AG08396 (cell line): ENCODE data around the gene ZMYND19.
"Not testable (repeated sequence)": the region's sequence is repeated elsewhere in the genome, so short reads cannot be mapped to it uniquely, and the experiment has no call there.

Source experiments
- DNase-seq: peaks from one replicate; pipeline ENCODE4 v3.0.0; 2012; ENCODE audit warnings: low spot score, mixed read lengths

ZMYND19 gene

DNA sequence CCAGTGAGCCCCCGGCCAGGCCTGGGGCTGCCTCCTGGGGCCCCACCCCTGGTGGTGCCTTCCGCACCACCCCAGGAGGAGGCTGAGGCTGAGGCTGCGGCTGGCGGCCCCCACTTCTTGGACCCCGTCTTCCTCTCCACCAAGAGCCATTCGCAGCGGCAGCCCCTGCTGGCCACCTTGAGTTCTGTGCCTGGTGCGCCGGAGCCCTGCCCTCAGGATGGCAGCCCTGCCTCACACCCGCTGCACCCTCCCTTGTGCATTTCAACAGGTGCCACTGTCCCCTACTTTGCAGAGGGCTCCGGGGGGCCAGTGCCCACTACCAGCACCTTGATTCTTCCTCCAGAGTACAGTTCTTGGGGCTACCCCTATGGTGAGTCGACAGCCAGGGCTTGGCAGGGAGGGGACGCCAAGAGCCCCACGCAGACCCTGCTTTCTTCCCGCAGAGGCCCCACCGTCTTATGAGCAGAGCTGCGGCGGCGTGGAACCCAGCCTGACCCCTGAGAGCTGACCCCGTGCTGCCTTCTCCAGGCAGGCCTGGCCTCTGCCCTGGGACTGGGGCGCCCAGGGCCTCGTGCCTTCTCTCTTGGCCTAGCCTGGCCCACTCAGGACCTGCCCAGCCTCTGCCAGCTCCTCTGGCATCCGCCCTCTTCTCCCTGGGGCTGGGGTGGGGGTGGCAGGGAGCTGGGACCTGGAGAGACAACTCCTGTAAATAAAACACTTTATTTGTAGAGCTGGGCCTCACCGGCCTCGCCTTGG, 24.5 kb upstream of the ZMYND19 start:
- no peak for DNase-seq

DNA sequence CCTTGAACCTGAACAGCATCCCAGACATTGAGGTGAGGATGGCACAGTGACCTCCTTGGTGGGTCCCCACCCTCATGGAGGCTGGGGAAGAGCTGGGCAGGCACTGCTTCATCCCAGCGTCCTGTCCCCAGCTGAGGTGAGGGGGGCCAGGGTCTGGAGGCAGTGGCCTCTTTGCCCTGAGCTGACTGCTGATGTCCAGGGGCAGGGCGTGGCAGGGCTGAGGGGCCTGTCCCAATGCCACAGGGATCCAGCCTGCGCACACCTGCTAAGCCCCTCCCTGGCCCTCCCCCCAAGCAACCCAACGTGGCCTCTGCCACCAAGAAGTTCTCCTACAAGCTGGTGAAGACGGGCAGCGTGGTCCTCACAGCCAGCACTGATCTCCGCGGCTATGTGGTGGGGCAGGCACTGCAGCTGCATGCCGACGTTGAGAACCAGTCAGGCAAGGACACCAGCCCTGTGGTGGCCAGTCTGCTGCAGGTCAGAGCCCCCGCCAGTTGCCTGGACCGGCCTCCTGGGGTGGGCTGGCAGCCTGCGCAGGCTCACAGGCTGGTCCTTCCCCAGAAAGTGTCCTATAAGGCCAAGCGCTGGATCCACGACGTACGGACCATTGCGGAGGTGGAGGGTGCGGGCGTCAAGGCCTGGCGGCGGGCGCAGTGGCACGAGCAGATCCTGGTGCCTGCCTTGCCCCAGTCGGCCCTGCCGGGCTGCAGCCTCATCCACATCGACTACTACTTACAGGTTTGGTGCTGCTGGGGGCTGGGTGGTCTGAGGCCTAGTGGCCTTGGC, 23.6 kb upstream of the ZMYND19 start:
- no peak for DNase-seq

- DNase-seq = no peak
Observed at GRCh38 chr9:137613259-137613658, 22.9 kb upstream of the ZMYND19 start.

DNA sequence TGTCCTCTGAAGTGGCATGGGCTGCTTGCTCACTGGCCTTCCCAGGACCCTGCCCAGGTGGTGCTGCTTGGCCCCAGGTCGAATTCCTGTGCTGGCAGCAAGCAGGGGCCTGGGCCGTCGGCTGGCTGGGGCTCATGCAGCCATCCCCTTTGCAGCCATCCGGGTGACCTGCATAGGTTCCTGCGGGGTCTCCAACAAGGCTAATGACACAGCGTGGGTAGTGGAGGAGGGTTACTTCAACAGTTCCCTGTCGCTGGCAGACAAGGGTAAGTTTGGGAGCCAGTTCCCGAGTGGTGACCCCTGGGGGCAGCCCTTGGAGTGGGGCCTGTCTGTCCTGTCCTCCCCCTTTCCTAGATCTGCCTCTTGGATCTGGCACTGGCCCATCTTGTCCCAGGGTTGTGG, 22.4 kb upstream of the ZMYND19 start:
- DNase-seq = no peak

DNA sequence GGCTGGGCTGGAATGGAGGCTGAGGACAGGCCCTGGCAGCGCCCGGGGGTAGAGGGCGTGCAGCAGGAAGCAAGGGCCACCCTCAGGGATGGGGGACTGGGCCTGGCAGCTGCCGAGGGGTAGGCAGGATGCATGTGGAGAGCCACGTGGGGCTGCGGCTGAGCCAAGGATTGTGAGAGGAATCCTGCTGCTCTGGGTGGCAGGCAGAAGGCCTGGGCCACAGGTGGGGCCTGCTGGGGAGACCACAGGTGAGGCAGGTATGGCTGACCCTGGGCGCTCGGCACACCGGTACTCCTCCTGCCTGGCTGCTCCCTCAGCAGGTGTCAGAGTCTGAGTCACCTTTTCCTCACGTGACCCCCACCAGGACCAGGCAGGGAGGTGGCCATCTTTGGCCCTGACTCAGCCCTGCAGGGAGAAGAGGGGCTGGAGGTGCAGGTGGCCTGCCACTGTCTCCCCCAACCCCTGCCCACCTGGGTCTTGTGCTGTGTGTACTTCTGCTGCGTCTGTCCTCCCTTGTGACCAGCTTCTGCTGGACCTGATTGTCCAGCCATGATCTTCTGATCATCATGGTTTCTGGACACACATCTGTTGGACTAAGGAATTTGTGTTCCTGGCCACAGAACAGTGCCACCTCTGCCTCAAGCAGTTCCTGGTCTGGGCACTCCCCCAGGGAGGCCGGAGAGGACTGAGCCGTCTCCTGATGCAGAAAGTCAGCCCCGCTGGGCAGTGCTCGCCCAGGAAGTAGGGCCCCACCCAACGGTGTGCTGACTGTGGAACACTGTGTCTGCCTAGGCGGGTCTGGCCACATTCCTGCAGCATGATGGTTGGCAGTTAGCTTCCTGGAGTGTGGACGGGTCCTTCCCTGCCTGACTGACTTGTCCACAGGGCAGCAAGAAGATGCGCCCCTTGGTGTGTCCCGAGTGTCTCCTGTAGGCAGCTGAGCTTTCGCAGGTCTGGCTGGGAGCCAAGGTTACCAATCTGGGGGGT, 21.6 kb upstream of the ZMYND19 start:
- peak; percentile 91 for DNase-seq

GRCh38 chr9:137610944-137611343, 20.6 kb upstream of the ZMYND19 start:
- no peak for DNase-seq

DNA sequence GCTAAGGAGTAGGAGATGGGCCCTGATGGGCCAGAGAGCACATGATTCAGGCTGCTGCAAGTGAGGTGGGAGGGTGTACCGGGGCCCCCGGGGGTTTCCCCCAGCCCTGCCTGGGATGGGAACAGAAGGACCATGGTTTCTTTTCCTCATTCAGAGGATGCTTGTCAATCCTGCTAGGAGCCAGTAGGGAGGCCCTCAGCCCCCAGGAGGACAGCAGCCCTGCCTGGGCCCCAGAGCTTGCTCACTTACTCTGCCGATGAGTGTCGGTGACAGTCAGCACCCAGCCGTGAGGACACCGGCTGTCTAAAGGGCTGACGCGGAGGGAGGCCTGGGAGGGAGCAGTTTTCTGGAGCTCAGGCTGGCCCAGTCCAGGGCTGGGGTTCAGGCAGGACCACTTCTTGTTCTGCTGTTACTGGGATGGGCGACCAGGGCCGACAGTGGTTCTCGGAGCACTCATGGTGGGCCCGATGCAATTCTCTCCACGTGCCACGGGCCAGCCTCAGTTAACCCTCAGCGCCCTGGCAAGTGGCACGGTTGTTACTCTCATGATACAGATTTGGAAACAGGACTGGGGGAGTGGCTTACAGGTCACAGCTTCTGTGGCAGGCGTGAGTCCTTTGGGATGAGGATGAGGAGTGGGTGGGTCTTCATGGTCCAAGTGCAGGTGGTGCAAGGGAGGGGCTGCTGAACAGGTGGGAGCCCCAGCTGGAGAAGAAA, 17.0 kb upstream of the ZMYND19 start:
- no peak for DNase-seq

DNA sequence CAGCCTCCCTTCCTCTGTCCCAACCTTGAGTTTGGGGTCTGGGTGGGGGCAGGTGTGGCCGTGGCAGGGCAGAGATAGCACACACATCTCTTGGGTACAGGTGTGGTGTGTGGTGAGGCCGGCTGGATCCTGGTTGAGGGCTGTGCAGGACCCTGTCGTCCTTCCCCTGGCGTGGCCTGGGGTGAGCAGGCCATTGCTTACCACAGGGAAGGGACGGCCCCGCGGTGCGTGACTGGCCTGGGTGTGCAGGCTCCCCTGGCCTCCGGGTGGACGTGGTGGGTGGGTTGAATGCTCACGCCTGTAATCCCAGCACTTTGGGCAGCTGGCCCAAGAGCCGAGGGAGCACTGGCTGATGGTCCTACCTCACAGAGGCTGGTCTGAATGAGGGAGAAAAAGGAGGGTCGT, 16.4 kb upstream of the ZMYND19 start:
- DNase-seq = no peak

DNA sequence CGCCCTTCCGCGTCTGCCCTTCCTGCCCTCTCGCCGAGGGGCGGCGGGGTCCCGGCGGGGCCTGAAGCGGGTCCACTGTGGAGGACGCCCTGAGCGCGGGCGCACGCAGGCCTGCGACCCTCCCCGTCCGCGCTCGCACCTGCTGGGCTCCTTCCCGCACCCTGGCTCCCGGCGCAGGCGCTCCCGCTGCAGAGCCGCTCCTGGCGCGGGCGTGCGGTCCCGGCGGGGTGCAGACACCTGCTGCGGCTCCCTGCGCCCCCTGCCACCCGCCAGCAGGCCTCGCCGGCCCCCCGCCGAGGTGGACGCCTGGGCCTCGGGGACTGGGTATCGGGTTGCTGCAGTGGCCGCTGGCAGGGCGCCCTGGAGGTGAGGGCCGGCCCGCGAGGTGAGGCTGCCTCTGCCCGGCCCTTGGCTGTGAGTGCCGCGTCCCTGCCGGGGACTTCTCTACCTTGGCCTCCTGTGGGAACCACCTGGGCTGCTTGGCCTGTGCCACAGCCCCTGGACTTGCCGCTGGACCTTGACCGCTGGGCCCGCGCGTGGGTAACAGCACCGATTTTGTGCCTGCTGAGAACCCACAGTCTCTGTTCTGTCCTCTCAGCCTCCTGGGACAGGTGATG, 15.8 kb upstream of the ZMYND19 start:
- DNase-seq = no peak

DNA sequence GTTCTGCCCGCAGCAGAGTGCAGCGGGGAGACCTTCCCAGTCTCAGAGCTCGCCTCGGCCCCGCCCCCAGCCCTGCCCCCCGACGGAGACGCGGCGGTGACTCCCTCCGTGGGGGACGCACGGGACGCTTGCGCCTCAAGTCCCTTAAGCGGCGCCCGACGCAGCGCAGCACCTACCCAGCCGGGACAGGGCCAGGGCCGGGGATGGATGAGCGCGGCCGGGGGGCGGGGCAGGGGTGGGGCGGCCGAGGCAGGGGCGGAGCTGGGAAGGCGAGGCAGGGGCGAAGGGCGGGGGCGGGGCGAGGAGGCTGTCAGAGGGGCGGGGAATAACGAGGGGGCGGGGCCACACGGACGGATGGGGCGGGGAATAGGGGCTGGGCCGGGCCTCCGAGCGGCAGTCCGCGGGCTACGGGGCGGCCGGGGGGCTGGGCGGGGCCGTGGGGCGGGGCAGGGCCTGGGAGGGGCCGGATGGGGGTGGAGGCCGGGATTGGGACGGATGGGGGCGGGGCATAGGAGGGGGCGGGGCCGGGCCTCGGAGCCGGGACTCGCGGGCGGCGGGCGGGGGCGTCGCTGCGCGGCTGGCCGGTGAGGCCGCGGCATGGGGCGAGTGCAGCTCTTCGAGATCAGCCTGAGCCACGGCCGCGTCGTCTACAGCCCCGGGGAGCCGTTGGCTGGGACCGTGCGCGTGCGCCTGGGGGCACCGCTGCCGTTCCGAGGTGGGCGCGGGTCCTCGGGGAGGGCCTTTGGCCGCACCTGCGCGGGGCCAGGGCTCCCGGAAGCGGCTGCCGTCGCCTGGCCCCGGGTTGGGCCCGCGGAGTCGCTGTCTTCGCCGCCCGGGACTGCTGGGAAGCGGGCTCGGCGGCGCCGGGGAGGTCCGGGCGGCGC, 15.1 kb upstream of the ZMYND19 start, which contains the start of gene ARRDC1:
Gene ARRDC1 (plus strand): TSS at position 566 of the 884 bp plus-strand sequence. CDS start 32 bp downstream, at position 598.
- DNase-seq = peak; percentile 99

GRCh38 chr9:137604345-137605086, 14.2 kb upstream of the ZMYND19 start:
- no peak for DNase-seq

DNA sequence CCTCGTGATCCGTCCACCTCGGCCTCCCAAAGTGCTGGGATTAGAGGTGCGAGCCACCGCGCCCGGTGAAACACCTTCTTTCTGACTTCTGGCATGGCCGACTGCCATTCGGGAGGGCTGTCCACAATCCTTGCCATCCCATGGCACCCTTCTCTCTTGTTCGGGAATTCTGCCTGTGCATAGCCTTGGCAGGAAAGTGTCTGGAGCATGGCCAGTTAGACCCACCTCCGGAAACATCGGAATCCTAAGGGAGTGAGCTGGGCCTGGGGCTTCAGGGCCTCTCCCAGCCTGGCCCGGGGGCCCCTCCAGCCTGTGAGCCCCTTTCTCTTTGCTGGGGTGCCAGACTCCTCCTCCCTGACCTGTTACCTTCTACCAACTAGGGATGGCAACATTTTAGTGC, 13.6 kb upstream of the ZMYND19 start:
- no peak for DNase-seq

DNA sequence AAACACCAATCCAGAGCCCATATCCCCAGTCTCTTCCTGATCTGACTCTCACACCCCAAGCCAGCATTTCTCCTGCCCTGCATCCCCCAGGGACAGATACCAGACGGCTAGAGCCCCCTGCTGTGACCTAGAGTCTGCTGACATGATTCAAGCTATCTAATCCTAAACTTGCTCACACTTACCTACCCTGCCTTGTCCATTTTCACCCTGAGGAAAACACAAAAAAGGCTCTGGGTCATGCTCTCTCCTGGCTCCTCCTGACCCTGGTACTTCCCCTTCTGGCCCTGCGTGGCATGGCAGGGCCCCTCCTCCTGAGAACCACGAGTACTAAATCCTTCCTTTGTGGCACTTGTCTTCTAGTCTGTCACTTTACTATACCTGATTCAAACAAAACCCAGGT, 12.3 kb upstream of the ZMYND19 start:
- no peak for DNase-seq

- DNase-seq = no peak
Observed at GRCh38 chr9:137598943-137599342, 8.6 kb upstream of the ZMYND19 start.

GRCh38 chr9:137596577-137596976, 6.3 kb upstream of the ZMYND19 start:
- DNase-seq = not testable (repeated sequence)

GRCh38 chr9:137593176-137593575, 2.9 kb upstream of the ZMYND19 start:
- no peak for DNase-seq

- DNase-seq = no peak
Observed at GRCh38 chr9:137592767-137593166, 2.5 kb upstream of the ZMYND19 start.

- no peak for DNase-seq
Observed at GRCh38 chr9:137590123-137590468, 216 bp downstream of the ZMYND19 start.

DNA sequence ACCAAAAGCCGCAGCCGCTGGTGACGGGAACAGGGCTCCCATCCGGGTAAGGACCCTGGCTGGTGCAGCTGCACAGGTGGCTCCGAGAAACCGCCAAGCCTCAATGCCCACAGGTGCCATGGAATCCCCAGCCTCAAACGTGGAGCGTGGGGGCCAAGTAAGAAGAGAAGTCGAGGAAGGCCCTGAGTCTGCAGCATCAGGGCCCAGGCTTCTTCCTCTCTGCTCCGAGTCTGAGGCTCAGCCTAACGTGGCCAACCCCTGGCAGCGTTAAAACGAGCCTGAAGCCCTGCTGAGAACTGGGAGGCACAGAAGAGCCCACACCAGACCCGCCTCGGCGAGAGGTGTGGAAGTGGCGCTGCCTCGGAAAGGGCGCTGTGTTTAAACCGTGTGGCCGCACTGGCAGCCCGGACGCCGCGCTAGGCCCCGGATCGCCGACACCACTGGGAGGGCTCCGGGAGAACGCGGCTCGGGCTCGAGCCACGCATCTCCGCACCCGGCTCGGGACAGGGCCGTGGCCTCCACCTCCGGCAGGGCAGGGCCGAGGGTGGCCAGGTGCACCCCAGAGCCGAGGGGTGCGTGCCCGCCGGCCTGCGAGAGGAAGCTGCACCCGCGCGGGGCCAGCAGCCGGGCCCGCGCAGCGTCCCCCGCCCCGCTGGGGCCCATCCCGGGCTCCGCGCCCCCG, 730 bp downstream of the ZMYND19 start:
- peak; percentile 59 for DNase-seq
